C4-2B (cell line): ENCODE data around the gene GPR37L1.
A peak's percentile ranks its signal among the peaks of the same experiment; 100 is the strongest.

Experiments used
- H3K27ac ChIP-seq: fragments of 450-650 bp; 2 replicates; pipeline ENCODE4 v1.5.1; 2017
- CTCF ChIP-seq: fragments of 450-650 bp; conservative IDR thresholded peaks from 2 replicates; pipeline ENCODE4 v1.5.1; 2017; ENCODE audit warnings: mild to moderate bottlenecking
- ZFX ChIP-seq: fragments of 450-650 bp; IDR thresholded peaks from 2 replicates; pipeline ENCODE4 v1.6.1; 2017

Gene GPR37L1

GRCh38 chr1:202084791-202085681 is 37.7 kb upstream of the GPR37L1 start:
- peak overlapping the region; percentile 42 for H3K27ac ChIP-seq
- TF ChIP-seq ZFX (no peak), CTCF (no peak)

- TF ChIP-seq CTCF (no peak), ZFX (no peak)
- H3K27ac ChIP-seq = peak overlapping the region; percentile 42
Measured at GRCh38 chr1:202085682-202086373, 36.9 kb upstream of the GPR37L1 start.

- H3K27ac ChIP-seq = peak overlapping the region; percentile 42
- TF ChIP-seq ZFX (no peak), CTCF (no peak)
Measured at GRCh38 chr1:202086579-202087350, 36.0 kb upstream of the GPR37L1 start.

- no peak overlapping the region; the same call in 1 of the 2 replicates for H3K27ac ChIP-seq
- TF ChIP-seq CTCF (no peak), ZFX (no peak)
Measured at GRCh38 chr1:202088206-202088605, 34.5 kb upstream of the GPR37L1 start.

- TF ChIP-seq CTCF (no peak), ZFX (no peak)
- no peak overlapping the region for H3K27ac ChIP-seq
Measured at GRCh38 chr1:202090994-202091393, 31.7 kb upstream of the GPR37L1 start.

GRCh38 chr1:202093858-202094257 is 28.9 kb upstream of the GPR37L1 start:
- TF ChIP-seq ZFX (no peak), CTCF (no peak)
- H3K27ac ChIP-seq = no peak overlapping the region

GRCh38 chr1:202101184-202101583 is 21.5 kb upstream of the GPR37L1 start:
- H3K27ac ChIP-seq = no peak overlapping the region
- TF ChIP-seq CTCF (no peak), ZFX (no peak)
